AG20443 (cell line): ENCODE measurements around the gene UBIAD1.
"Not testable (repeated sequence)": the region's sequence is repeated elsewhere in the genome, so short reads cannot be mapped to it uniquely, and the experiment has no call there.

Experiments used
- DNase-seq: peaks from one replicate; pipeline ENCODE4 v3.0.0; 2012; ENCODE audit warnings: low spot score, mixed read lengths

Gene UBIAD1

GRCh38 chr1:11272832-11273594 is at the start of gene UBIAD1:
Gene UBIAD1 (plus strand): TSS chr1:11273198. CDS start chr1:11273532, 334 bp downstream.
- DNase-seq: peak; percentile 97

- DNase-seq: no peak
Measured at GRCh38 chr1:11227106-11228077, 45.6 kb upstream of the UBIAD1 start.

- DNase-seq: no peak
Measured at GRCh38 chr1:11229203-11229602, 43.8 kb upstream of the UBIAD1 start.

DNA sequence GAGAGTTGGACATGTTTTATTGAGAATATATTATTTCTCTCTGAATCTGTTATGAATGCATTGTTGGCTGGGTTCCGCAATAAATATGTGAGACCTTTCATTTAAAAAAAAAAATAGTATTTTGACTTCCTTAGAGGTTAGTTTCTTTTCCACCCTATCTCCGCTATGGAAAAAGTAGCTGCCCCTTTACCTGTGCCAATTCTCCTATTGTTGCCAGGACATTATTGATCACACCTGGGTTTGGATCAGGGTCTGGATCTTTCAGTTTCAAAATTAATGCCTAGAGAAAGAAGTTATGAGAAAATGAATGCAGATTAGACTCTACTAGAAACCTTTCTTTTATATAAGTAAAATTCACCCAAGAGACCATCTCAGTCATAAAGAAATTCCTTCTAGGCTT is 39.8 kb upstream of the UBIAD1 start:
- DNase-seq: no peak

DNA sequence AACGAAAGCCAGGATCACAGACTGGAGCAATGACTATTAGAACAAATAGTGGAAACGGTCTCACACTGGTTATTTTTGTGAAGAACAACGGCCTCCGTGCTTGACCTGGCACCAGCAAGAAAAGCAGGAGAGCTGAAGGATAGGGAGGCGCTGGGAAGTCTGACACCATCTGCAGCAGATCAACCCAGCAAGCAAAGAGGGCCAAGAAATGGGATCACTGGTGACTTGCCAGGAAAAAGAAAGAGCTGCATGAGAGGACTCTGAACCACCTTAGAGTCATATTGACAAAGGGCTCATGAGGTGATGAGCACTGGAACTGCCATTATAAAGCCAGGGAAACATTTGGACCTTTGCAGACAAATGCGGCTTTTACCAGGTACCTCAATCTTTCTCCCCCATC is 35.6 kb upstream of the UBIAD1 start:
- DNase-seq: no peak

DNA sequence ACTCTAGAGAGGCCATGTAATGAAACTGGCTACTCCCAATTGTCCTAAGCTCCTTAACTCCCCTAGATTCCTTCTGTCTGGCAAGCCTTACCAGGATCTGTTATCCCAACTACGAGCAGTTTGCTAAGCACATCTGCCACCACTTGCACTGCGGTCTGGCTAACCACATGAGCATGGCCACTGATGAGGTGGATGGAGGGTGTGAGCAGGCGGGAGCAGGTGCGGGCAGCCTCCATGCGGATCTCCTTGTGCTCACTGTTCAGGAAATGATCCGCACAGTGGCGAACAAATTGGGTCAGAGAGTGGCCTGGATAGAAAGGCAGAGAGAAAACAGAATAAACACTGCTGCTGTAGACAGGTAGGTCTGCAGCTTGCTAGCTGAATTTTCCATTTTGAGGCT is 34.7 kb upstream of the UBIAD1 start:
- DNase-seq: no peak

GRCh38 chr1:11245248-11245647 is 27.8 kb upstream of the UBIAD1 start:
- no peak for DNase-seq

- DNase-seq: no peak
Measured at GRCh38 chr1:11245904-11246719, 26.9 kb upstream of the UBIAD1 start.

- no peak for DNase-seq
Measured at GRCh38 chr1:11248169-11248568, 24.8 kb upstream of the UBIAD1 start.

GRCh38 chr1:11252538-11252937 is 20.5 kb upstream of the UBIAD1 start:
- no peak for DNase-seq

- no peak for DNase-seq
Measured at GRCh38 chr1:11253226-11253625, 19.8 kb upstream of the UBIAD1 start.

DNA sequence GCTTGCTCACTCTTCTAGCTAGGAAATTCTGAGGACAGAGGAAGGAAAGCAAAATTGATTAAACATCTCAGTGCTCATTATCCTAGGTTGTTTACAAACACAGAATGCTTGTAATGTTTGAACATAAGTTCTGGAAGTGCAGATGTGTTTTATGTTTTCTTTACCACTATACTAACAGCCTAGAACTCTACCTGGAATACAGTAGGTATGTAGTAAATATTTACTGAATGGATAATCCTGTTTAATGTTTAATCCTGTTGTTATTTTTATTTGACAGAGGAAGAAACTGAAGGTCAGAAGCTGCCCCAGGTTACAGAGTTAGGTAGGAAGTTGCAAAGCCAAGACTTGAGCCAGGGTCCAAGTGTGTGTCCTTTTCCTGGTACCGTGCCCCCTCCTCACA is 16.7 kb upstream of the UBIAD1 start:
- no peak for DNase-seq

DNA sequence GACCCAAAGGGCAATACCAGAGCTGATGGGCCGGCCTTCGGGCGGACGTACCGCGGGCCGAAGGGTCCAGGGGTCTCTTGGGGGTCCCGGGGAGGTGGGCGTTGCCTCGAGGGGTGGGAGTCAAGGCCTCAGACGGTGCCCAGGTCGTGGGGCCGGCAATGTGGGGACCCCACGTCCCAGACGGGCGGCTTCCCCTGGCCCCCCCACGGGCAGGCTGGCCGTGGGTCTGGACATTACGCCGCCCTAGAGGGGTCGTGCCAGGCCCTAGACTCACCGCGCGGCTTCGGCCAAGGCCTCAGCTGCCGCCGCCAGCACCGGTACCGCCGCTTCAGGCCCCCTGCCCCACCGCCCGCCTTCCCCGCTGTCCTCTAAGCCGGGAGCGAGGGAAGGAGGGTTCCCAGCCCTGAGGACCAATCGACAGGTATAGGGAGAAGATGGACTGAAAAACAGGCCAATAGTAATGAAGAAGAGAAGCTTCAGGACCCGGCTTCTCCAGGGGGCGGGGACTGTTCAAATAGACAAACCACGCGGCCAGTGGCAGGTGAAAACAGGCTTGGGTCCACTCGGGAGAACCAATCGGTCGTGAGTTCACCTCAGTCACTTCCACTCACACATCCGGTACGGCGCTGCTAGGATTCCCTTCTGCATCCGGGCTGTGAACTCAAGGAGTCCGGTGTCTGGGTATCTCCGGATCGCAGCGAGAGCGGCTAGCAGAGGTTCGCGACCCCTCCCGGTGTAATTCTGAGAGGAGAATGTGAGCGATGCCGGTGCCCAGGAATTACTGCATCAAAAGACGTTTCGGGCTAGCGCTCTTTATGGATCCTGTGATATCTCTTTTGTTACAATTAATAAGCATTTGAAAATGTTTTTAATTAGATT is 10.6 kb upstream of the UBIAD1 start, which contains the start of gene MTOR:
TSS of gene MTOR (minus strand) at position 381 of the 879 bp plus-strand sequence. CDS start 3,142 bp downstream, outside the sequence.
- peak; percentile 98 for DNase-seq

DNA sequence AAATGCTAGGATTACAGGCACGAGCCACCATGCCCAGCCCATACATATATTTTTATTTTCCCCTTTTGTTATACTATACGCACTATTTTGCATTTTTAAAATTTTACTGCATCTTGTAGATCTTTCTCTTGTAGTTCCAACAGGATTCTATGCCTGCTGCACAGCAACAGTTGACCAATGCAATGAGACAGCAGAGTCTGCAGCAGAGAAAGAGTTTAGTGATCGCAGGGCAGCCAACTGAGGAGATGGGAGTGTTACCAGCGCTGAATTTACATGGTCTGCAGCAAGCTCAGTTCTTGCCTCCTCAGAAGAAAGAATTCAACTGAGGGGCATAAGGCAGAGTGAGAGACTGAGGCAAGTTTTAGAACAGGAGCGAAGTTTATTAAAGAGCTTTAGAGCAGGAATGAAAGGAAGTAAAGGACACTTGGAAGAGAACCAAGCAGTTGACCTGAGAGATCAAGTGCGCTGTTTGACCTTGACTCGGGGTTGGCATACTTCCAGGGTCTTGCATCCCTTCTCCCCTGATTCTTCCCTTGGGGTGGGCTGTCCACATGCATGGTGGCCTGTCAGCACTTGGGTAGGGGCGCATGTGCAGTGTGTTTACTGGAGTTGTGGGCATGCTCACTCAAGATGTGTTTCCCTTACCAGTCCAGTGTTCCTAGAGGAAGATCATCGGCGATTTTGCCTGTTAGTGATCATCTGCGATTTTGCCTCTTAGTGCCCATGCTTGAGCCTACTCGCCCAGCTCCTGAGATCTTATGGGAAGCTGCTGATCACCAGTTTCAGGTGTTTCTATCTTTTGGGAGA is 6.5 kb upstream of the UBIAD1 start:
- DNase-seq: no peak

- not testable (repeated sequence) for DNase-seq
Measured at GRCh38 chr1:11267350-11268337, 5.4 kb upstream of the UBIAD1 start.

DNA sequence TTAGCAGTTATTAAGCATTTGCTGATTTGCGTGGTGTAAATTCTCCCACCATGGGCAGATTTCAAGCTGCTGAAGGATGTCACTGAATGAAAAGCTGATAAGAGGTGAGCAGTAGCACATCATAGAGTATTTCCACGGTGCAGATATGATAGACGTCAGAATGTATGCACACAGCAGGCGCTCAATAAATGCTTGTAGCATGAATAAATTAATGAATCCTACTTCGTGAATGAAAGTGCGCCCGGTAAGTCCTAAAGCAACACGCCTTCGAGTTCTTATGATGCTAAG is 510 bp upstream of the UBIAD1 start:
- DNase-seq: no peak

GRCh38 chr1:11273595-11274234 is 717 bp downstream of the UBIAD1 start:
- DNase-seq: no peak

- no peak for DNase-seq
Measured at GRCh38 chr1:11279152-11279551, 6.2 kb downstream of the UBIAD1 start.

GRCh38 chr1:11279630-11280029 is 6.6 kb downstream of the UBIAD1 start:
- no peak for DNase-seq
